CD4-positive, alpha-beta T cell treated with Interleukin-17A for 1 hour (primary cell): Measurements from ENCODE around the gene MTMR12.

ENCODE experiments used
- DNase-seq: peaks from one replicate; pipeline ENCODE4 v3.0.0-alpha.2; 2020

The MTMR12 gene

GRCh38 chr5:32312595-32313332 lies at the start of gene MTMR12:
Gene MTMR12 (minus strand): TSS chr5:32312939. CDS start chr5:32312838, 101 bp downstream.
- peak; percentile 99 for DNase-seq

GRCh38 chr5:32362527-32362926 lies 49.8 kb upstream of the MTMR12 start:
- DNase-seq: no peak

- no peak for DNase-seq
Observed at GRCh38 chr5:32360906-32361305, 48.2 kb upstream of the MTMR12 start.

GRCh38 chr5:32358611-32359010 lies 45.9 kb upstream of the MTMR12 start:
- no peak for DNase-seq

GRCh38 chr5:32357658-32358057 lies 44.9 kb upstream of the MTMR12 start:
- DNase-seq: no peak

GRCh38 chr5:32355686-32356085 lies 42.9 kb upstream of the MTMR12 start:
- no peak for DNase-seq

GRCh38 chr5:32353420-32353819 lies 40.7 kb upstream of the MTMR12 start:
- no peak for DNase-seq

- DNase-seq: no peak
Observed at GRCh38 chr5:32352685-32353084, 39.9 kb upstream of the MTMR12 start.

GRCh38 chr5:32346869-32347268 lies 34.1 kb upstream of the MTMR12 start:
- DNase-seq: no peak

GRCh38 chr5:32343058-32343672 lies 30.4 kb upstream of the MTMR12 start:
- no peak for DNase-seq

GRCh38 chr5:32342656-32343055 lies 29.9 kb upstream of the MTMR12 start:
- no peak for DNase-seq

GRCh38 chr5:32339878-32340277 lies 27.1 kb upstream of the MTMR12 start:
- no peak for DNase-seq

- DNase-seq: no peak
Observed at GRCh38 chr5:32339198-32339597, 26.5 kb upstream of the MTMR12 start.

- DNase-seq: no peak
Observed at GRCh38 chr5:32332966-32333365, 20.2 kb upstream of the MTMR12 start.

GRCh38 chr5:32332361-32332760 lies 19.6 kb upstream of the MTMR12 start:
- DNase-seq: no peak

- DNase-seq: no peak
Observed at GRCh38 chr5:32331935-32332274, 19.2 kb upstream of the MTMR12 start.

- DNase-seq: no peak
Observed at GRCh38 chr5:32331217-32331934, 18.6 kb upstream of the MTMR12 start.

- DNase-seq: no peak
Observed at GRCh38 chr5:32330126-32330971, 17.6 kb upstream of the MTMR12 start.

- DNase-seq: peak; percentile 70
Observed at GRCh38 chr5:32329395-32329834, 16.7 kb upstream of the MTMR12 start.

- DNase-seq: no peak
Observed at GRCh38 chr5:32326216-32326772, 13.6 kb upstream of the MTMR12 start.

GRCh38 chr5:32325616-32326015 lies 12.9 kb upstream of the MTMR12 start:
- no peak for DNase-seq

- DNase-seq: no peak
Observed at GRCh38 chr5:32325062-32325461, 12.3 kb upstream of the MTMR12 start.

- DNase-seq: no peak
Observed at GRCh38 chr5:32323741-32324140, 11.0 kb upstream of the MTMR12 start.
